Measurements from ENCODE around the gene FEZ2.

- no peak for TF ChIP-seq CTCF (IDR thresholded peaks at IDR 0.05)
- no peak for TF ChIP-seq POLR2A (IDR thresholded peaks at IDR 0.05)
Observed at GRCh38 chr2:36597532-36598377, at the start of gene FEZ2.

Measured in vagina (tissue), 2 donors.